ENCODE measurements around the gene CISD3.
A peak's percentile ranks its signal among the peaks of the same experiment; 100 is the strongest.

The CISD3 gene

GRCh38 chr17:38729886-38730525 lies at the start of gene CISD3:
Gene CISD3 (plus strand): TSS chr17:38730341. CDS start chr17:38730359, 18 bp downstream.
- peak; percentile 76 for DNase-seq (ENCODE audit: low read depth)

- DNase-seq (ENCODE audit: low read depth): no peak
Measured at GRCh38 chr17:38681096-38681495, 49.0 kb upstream of the CISD3 start.

GRCh38 chr17:38685491-38685890 lies 44.6 kb upstream of the CISD3 start:
- no peak for DNase-seq (ENCODE audit: low read depth)

- DNase-seq (ENCODE audit: low read depth): peak; percentile 80
Measured at GRCh38 chr17:38687286-38687685, 42.9 kb upstream of the CISD3 start.

- no peak for DNase-seq (ENCODE audit: low read depth)
Measured at GRCh38 chr17:38690386-38690785, 39.8 kb upstream of the CISD3 start.

GRCh38 chr17:38691154-38691553 lies 39.0 kb upstream of the CISD3 start:
- DNase-seq (ENCODE audit: low read depth): no peak

GRCh38 chr17:38693700-38694329 lies 36.3 kb upstream of the CISD3 start:
- no peak for DNase-seq (ENCODE audit: low read depth)

GRCh38 chr17:38697061-38697820 lies 32.9 kb upstream of the CISD3 start:
- no peak for DNase-seq (ENCODE audit: low read depth)

- no peak for DNase-seq (ENCODE audit: low read depth)
Measured at GRCh38 chr17:38698760-38699159, 31.4 kb upstream of the CISD3 start.

GRCh38 chr17:38701504-38702165 lies 28.5 kb upstream of the CISD3 start:
- DNase-seq (ENCODE audit: low read depth): peak; percentile 38

- peak; percentile 82 for DNase-seq (ENCODE audit: low read depth)
Measured at GRCh38 chr17:38702166-38702915, 27.8 kb upstream of the CISD3 start.

GRCh38 chr17:38702916-38703741 lies 27.0 kb upstream of the CISD3 start:
- DNase-seq (ENCODE audit: low read depth): no peak

GRCh38 chr17:38703742-38704605 lies 26.2 kb upstream of the CISD3 start:
- no peak for DNase-seq (ENCODE audit: low read depth)

- peak; percentile 74 for DNase-seq (ENCODE audit: low read depth)
Measured at GRCh38 chr17:38704606-38705522, 25.3 kb upstream of the CISD3 start, which contains the start of gene MLLT6. Gene MLLT6 (plus strand): TSS chr17:38705273. CDS start chr17:38705633, 360 bp downstream.

- DNase-seq (ENCODE audit: low read depth): no peak
Measured at GRCh38 chr17:38705523-38705802, 24.7 kb upstream of the CISD3 start.

GRCh38 chr17:38705803-38706504 lies 24.2 kb upstream of the CISD3 start:
- no peak for DNase-seq (ENCODE audit: low read depth)

GRCh38 chr17:38706505-38707216 lies 23.5 kb upstream of the CISD3 start:
- no peak for DNase-seq (ENCODE audit: low read depth)
